Sigmoid colon (tissue), 7 donors: ENCODE measurements around the gene TMEM107. TPM values are rescaled to one million over a fixed set of nuclear protein-coding genes. Genes with fewer than 3 reads are reported as not detected.
A peak's percentile ranks its signal among the peaks of the same experiment; 100 is the strongest.

Experiments used
- DNase-seq: peaks from one replicate; pipeline ENCODE4 v3.0.0-alpha.2; 2019
- H3K27ac ChIP-seq, 4 donors: fragments of 200-600 bp; sonication (generic); one replicate each; pipeline ENCODE4 v1.5.1; 2016 to 2019; ENCODE audit warnings: mild to moderate bottlenecking in 1 of 4
- H3K27me3 ChIP-seq, 3 donors: fragments of 200-600 bp; sonication (generic); one replicate each; pipeline ENCODE4 v1.5.1; 2019; ENCODE audit warnings: mild to moderate bottlenecking in 1 of 3
- H3K36me3 ChIP-seq, 4 donors: fragments of 200-600 bp; sonication (generic); one replicate each; pipeline ENCODE4 v1.5.1; 2016 to 2019
- H3K4me1 ChIP-seq, 4 donors: fragments of 200-600 bp; sonication (generic); one replicate each; pipeline ENCODE4 v1.5.1; 2017 to 2019
- H3K4me3 ChIP-seq, 4 donors: fragments of 200-600 bp; sonication (generic); one replicate each; pipeline ENCODE4 v1.5.1; 2017 to 2019; ENCODE audit warnings: mild to moderate bottlenecking in 2 of 4, moderate library complexity in 1 of 4
- H3K9me3 ChIP-seq, 4 donors: fragments of 200-600 bp in 3 of 4; sonication (generic) in 3 of 4; one replicate each; pipeline versions ENCODE4 v1.5.1 to v1.6.1; 2013 to 2019
- EP300 ChIP-seq, 4 donors: sonication (generic); formaldehyde crosslinking; IDR thresholded peaks; one replicate each; pipeline ENCODE4 v1.6.1; 2017; ENCODE audit warnings: antibody characterized with exemption in 4 of 4
- POLR2A ChIP-seq, 2 donors: fragments of 450-650 bp; IDR thresholded peaks; one replicate each; pipeline ENCODE4 v1.6.1; 2016; ENCODE audit warnings: antibody characterized with exemption in 2 of 2, mild to moderate bottlenecking in 2 of 2, moderate library complexity in 2 of 2
- POLR2AphosphoS5 ChIP-seq, 4 donors: sonication (generic); formaldehyde crosslinking; IDR thresholded peaks; one replicate each; pipeline ENCODE4 v1.6.1; 2017; ENCODE audit warnings: antibody characterized with exemption in 4 of 4
- WGBS, 2 donors: extraction: QIAGEN DNeasy Blood & Tissue Kit; methylation state at CpG; one replicate each; pipeline ENCODE4 v1.1.7; 2013; 5-methylcytosine and 5-hydroxymethylcytosine counted together
- intact Hi-C: fragments of 100-400 bp; cut with DNase I; formaldehyde crosslinking; loops from one replicate; pipeline ENCODE4 v1.15.1; 2023
- polyA plus RNA-seq, 3 donors: library from polyadenylated mRNA; stranded (reverse); fragments of 200-250 nt; gene quantifications; one replicate each; pipeline ENCODE4 v1.2.3, GENCODE V29; 2013
- total RNA-seq, 4 donors: library from RNA; depleted of rRNA; stranded (reverse); fragments of >200 nt; gene quantifications; one replicate each; pipeline ENCODE4 v1.1.0, GENCODE V29; 2016
- TF ChIP-seq, protein P1 (sequence below), 4 experiments: fragments of 450-650 bp in 3 of 4; fragments of 200-600 bp in 1 of 4; IDR thresholded peaks; one replicate each; pipeline ENCODE4 v1.5.1; 2016 to 2019; ENCODE audit warnings: antibody characterized with exemption in 4 of 4, mild to moderate bottlenecking in 3 of 4, moderate library complexity in 2 of 4
- donor health status: healthy with polysubstance abuse.
- donor health status: Bipolar disorder and iron deficiency.
- donor health status: healthy.

TMEM107 gene
- total and polyA plus RNA-seq, 7 donors = 4.6 to 61.7 (median 14.4) TPM

DNA sequence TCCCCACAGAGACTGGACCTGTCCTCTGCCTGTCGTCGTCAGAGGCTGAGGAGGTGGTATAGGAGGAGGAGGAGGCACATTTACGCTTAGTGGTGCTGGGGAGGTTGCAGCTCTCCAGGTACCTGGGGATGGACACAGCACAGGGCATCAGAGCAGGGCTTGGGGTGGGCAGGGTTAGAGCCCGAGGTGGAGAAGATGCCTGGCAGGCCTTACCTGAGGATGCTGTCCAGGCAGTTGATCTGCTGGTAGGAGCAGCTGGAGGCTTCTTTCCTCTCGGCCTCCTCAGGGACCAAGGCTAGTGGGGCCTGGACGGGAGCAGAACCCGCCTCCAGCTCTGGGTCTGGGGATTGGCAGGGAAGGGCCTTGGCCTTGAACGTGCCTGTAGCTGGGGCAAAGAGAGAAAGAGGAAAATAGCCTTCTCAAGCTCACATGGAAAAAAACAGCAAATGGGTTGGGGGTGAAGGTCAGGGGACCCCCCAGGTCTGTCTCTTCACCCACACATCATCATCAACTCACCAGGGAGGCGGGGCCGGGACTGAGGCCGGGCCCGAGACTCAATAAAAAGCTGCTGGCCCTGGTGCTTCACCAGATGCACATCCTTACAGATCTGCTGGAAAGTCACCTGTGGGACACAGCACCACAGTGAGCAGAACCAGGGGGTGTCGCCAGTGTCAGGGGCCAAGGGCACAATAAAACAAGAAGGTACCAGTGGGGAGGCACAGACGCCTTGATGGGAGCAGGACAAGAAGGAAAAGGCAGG is 29.6 kb downstream of the TMEM107 start:
- Histone ChIP-seq H3K36me3 (peaks cover 90 to 93% (median 92%) of the 10 kb centered on the region in 4 donors), H3K4me3 (no peak overlapping the region), H3K9me3 (no peaks in the 10 kb centered on the region), H3K27me3 (no peaks in the 10 kb centered on the region), H3K27ac (peak overlapping the region; percentile 99 to 100 (median 100)), H3K4me1 (peaks cover 0 to 63% (median 40%) of the 10 kb centered on the region in 4 donors)
- intact Hi-C loops = no loop called here
- WGBS, 2 donors = 95% methylated on average over 14 of the region's 14 CpGs
- TF ChIP-seq EP300 (IDR thresholded peaks at IDR 0.05) (no peak), POLR2AphosphoS5 (IDR thresholded peaks at IDR 0.05) (peak in 1 of 4 donors; percentile 23), POLR2A (IDR thresholded peaks at IDR 0.05) (no peak)
- TF ChIP-seq, protein P1, sequence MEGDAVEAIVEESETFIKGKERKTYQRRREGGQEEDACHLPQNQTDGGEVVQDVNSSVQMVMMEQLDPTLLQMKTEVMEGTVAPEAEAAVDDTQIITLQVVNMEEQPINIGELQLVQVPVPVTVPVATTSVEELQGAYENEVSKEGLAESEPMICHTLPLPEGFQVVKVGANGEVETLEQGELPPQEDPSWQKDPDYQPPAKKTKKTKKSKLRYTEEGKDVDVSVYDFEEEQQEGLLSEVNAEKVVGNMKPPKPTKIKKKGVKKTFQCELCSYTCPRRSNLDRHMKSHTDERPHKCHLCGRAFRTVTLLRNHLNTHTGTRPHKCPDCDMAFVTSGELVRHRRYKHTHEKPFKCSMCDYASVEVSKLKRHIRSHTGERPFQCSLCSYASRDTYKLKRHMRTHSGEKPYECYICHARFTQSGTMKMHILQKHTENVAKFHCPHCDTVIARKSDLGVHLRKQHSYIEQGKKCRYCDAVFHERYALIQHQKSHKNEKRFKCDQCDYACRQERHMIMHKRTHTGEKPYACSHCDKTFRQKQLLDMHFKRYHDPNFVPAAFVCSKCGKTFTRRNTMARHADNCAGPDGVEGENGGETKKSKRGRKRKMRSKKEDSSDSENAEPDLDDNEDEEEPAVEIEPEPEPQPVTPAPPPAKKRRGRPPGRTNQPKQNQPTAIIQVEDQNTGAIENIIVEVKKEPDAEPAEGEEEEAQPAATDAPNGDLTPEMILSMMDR (IDR thresholded peaks at IDR 0.05) = no peak
- DNase-seq = peak; percentile 64

DNA sequence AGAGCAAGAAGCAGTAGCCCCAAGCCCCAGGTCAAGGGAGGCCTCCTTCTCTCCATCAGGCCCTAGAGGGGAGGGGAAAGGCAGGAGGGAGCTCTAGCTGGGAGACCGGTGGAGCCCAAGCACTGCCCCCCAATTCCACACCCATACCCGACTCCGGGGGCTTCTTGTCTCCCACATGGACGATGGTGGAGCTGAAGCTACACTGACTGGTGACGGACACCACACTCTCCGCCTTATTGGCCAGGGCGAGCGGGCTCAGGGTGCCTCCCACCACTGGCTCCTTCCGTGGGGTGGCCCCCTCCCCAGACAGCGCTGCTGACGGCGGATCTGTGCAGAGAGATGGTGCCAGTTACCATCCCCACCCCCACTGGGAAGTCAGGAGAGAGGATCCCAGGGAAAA is 30.4 kb downstream of the TMEM107 start:
- intact Hi-C loops = no loop called here
- DNase-seq = peak; percentile 69
- peaks cover 0 to 58% (median 40%) of the 10 kb centered on the region in 4 donors for H3K4me1 ChIP-seq
- peak overlapping the region; percentile 99 to 100 (median 100) for H3K27ac ChIP-seq
- no peak for TF ChIP-seq POLR2A (IDR thresholded peaks at IDR 0.05)
- TF ChIP-seq EP300 (IDR thresholded peaks at IDR 0.05) = no peak
- no peak for TF ChIP-seq POLR2AphosphoS5 (IDR thresholded peaks at IDR 0.05)
- TF ChIP-seq, protein P1 (IDR thresholded peaks at IDR 0.05) = no peak
- no peaks in the 10 kb centered on the region for H3K9me3 ChIP-seq
- 96% methylated on average over 12 of the region's 12 CpGs for WGBS, 2 donors
- H3K36me3 ChIP-seq = peaks cover 97 to 100% (median 99%) of the 10 kb centered on the region in 4 donors
- no peak overlapping the region for H3K4me3 ChIP-seq
- H3K27me3 ChIP-seq = no peaks in the 10 kb centered on the region

DNA sequence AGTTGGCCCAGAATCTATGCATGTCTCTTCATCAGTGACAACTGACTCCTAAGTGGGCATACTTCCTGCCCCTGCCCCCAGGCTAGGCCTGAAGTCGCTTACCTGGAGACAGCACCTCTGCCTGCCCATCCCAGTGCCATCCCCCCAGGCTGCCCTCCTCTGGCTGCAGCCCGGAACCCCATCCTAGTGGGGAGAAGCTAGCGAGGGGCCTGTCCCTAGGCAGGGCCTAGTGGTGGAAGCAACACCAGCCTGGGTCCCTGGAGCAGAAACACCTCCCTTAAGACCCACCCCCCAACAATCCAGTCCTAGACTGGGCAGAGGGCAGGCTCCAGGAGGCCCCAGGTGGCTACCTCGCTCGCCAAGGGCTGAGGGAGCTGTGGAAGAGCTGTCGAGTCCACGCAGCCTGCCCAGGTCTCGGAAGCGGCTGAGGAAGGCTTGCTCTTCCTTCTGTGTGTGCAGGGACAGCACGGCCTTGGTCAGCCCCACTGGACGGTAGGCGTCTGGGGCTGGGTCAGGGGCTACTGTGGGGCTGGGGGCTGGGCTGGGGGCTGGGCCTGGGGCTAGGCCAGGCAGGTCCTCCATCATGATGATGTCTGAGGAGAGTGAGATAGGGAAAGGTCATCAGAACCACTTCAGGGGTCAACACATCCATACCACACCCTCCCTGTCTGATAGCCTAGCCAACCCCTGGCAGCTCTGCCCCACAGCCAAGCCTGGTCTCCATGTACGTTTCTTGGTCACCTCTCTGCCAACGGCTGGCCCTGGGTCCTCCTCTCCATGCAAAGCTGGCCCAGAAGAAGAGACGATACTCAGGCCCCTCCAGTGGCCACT is 31.6 kb downstream of the TMEM107 start:
- WGBS, 2 donors = 95% methylated on average over 15 of the region's 15 CpGs
- intact Hi-C loops = no loop called here
- Histone ChIP-seq H3K4me3 (no peak overlapping the region), H3K27ac (peak overlapping the region; percentile 58 to 100 (median 92)), H3K36me3 (peaks cover 99 to 100% (median 100%) of the 10 kb centered on the region in 4 donors), H3K27me3 (no peaks in the 10 kb centered on the region), H3K9me3 (no peaks in the 10 kb centered on the region), H3K4me1 (peaks cover 0 to 58% (median 39%) of the 10 kb centered on the region in 4 donors)
- peak; percentile 68 for DNase-seq
- TF ChIP-seq POLR2AphosphoS5 (IDR thresholded peaks at IDR 0.05) = peak in 3 of 4 donors; percentile 5 to 51 (median 13)
- TF ChIP-seq, protein P1 (IDR thresholded peaks at IDR 0.05) = no peak

DNA sequence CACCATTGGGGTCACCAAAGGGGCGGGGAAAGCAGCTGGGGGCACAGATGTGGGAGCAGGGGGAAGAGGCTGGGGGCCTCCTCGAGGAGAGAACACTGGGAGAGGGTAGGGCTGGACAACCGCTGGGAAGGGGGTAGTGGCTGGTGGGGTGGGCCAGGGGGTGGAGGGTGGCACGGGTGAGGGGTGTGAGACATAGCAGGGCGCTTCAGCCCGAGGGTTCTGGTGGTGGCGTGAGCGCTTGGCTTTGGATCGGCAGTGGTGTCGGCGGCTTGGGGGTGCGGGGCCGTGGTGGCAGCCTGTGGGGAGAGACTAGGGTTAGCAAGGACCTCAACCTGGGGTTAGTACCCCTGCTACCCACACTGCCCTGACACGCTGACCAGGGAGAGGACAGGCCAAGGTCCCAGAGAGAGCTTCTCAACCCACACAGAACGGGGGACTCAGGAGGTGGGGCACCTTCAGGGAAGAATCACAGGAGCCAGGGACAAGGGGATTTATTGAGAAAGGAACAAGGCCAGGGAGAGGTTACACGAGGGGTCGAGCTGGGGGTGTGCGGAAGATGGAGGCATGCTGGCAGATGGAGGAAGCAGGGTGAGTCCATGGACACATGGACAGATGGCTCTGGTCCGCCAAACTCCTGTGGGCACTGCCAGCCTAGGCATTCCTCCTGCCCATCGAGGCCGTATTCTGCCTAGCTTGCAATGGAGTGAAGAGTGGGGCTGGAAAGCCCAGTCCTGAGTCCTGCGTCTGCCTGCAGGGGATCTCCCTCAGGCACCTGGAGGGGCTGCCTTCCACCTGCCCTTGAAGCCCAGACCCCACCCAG is 32.4 kb downstream of the TMEM107 start:
- peak; percentile 32 to 66 (median 57) for TF ChIP-seq POLR2AphosphoS5 (IDR thresholded peaks at IDR 0.05)
- no peak for TF ChIP-seq POLR2A (IDR thresholded peaks at IDR 0.05)
- TF ChIP-seq EP300 (IDR thresholded peaks at IDR 0.05) = no peak
- no peak overlapping the region for H3K4me3 ChIP-seq
- peak overlapping the region; percentile 58 to 100 (median 92) for H3K27ac ChIP-seq
- H3K9me3 ChIP-seq = no peaks in the 10 kb centered on the region
- H3K27me3 ChIP-seq = no peaks in the 10 kb centered on the region
- intact Hi-C loops = no loop called here
- H3K36me3 ChIP-seq = peaks cover 93 to 97% (median 94%) of the 10 kb centered on the region in 4 donors
- H3K4me1 ChIP-seq = peaks cover 0 to 57% (median 40%) of the 10 kb centered on the region in 4 donors
- WGBS, 2 donors = 94 to 95% methylated on average over 22 of the region's 22 CpGs
- DNase-seq = no peak
